DOHH2 (cell line): ENCODE results near the gene BEX5.

Experiments used
- CTCF ChIP-seq: fragments of 200-600 bp; sonication (generic); IDR thresholded peaks from one replicate; pipeline ENCODE4 v1.5.1; 2014; ENCODE audit warnings: antibody characterized with exemption, mild to moderate bottlenecking, low read depth, low read length; ENCODE audit not compliant: poor library complexity, severe bottlenecking
- EZH2phosphoT487 ChIP-seq: fragments of 200-600 bp; sonication (generic); IDR thresholded peaks from 2 replicates; pipeline ENCODE4 v1.6.1; 2017; ENCODE audit warnings: borderline replicate concordance, mild to moderate bottlenecking, antibody characterized with exemption, low read length, moderate library complexity, mixed read lengths

GRCh38 chrX:102185967-102186720 lies 30.4 kb upstream of the BEX5 start:
- TF ChIP-seq CTCF (no peak), EZH2phosphoT487 (no peak)
